Stimulated activated naive CD8-positive, alpha-beta T cell treated with anti-CD3 and anti-CD28 coated beads, Interleukin-15, amount 100 ng/mL, for 72 hours (primary cell): ENCODE measurements around the gene MRAP2.
"Not testable (repeated sequence)": the region's sequence is repeated elsewhere in the genome, so short reads cannot be mapped to it uniquely, and the experiment has no call there.

Source experiments
- ATAC-seq: fragments of 150-1000 bp; cut with Tn5 transposase; 2 replicates; pipeline ENCODE4 v1.10.0; 2021; ENCODE audit warnings: mild to moderate bottlenecking, moderate library complexity
- DNase-seq, 2 donors: peaks; one replicate each; pipeline ENCODE4 v3.0.0; 2021 to 2022
- H3K27ac Mint-ChIP-seq, 2 donors: one replicate each; pipeline ENCODE4 v1.8.0; 2022; ENCODE audit warnings: mild to moderate bottlenecking in 2 of 2, mixed read lengths in 2 of 2, moderate library complexity in 2 of 2
- H3K27me3 Mint-ChIP-seq: one replicate; pipeline ENCODE4 v1.8.0; 2022; ENCODE audit warnings: mixed read lengths
- H3K4me1 Mint-ChIP-seq: one replicate; pipeline ENCODE4 v1.8.0; 2022; ENCODE audit warnings: mild to moderate bottlenecking, mixed read lengths
- H3K4me3 Mint-ChIP-seq, 2 donors: one replicate each; pipeline ENCODE4 v1.8.0; 2022; ENCODE audit warnings: mild to moderate bottlenecking in 2 of 2, mixed read lengths in 2 of 2, moderate library complexity in 1 of 2
- H3K9me3 Mint-ChIP-seq, 2 donors: one replicate each; pipeline ENCODE4 v1.8.0; 2022; ENCODE audit warnings: mixed read lengths in 2 of 2

The MRAP2 gene

DNA sequence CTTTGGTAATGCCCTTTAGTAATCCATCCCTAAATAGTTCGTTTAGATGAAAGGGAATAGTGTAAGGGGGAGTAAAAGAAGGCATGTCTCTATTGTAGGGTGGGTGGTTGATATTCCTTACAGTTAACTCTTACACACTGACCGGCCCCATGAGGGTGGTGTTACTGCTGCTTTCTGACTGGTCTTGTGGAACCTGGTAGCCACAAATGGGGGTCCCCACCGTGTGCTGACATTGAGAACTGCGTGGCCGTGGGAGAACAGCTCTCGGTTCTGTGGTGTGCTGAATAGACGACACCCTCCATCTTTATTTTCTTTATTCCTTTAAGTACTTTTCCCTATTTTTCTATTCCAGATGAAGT is 19.3 kb downstream of the MRAP2 start:
- no peaks in the 10 kb centered on the region for H3K4me1 Mint-ChIP-seq
- no peaks in the 10 kb centered on the region for H3K9me3 Mint-ChIP-seq

DNA sequence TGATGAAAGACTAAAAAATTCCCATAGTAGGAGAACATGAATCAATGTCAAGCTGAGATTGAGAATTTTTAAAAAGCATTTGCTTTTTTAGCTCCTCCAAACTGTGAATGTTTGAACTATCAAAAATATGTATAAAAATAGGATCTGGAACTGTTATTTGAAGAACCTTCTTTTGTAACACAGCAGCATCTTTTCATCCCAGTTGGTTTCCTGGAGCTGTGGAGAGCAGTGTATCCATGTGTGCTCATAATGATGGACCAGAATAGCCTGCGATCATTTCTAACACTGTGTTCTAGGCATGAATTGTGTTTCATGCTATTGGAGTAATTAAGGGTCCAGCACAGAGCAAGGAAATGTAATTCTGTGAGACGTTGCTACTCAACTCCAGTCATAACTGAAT is 22.1 kb downstream of the MRAP2 start:
- no peak for DNase-seq
- no peak for ATAC-seq
- Mint-ChIP-seq H3K4me3 (no peak overlapping the region), H3K9me3 (no peaks in the 10 kb centered on the region), H3K4me1 (no peaks in the 10 kb centered on the region), H3K27ac (no peak overlapping the region), H3K27me3 (peaks cover 17% of the 10 kb centered on the region)

More for the DNA sequence above, 19.3 kb downstream of the MRAP2 start:
- H3K27ac Mint-ChIP-seq: no peak overlapping the region
- no peak overlapping the region for H3K4me3 Mint-ChIP-seq
- DNase-seq: no peak
- ATAC-seq: no peak
- H3K27me3 Mint-ChIP-seq: peaks cover 21% of the 10 kb centered on the region

DNA sequence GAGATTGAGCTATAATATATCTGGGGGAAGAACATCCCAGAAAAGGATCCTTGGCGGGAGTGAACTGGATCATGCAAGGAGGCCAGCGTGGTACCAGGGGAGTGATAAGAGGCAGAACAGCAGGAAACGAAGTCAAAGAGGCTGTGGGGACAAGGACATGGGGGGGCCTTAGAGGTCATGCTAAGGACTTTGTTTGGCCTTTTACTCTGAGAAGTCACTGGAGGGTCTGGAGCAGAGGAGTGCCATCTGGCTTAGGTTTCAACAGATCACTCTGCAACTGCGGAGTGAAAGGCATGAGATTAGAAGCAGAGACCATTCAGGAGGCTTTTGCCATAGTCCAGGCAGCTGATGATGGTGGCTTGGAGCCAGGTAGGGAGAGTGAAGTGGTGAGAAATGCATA is 24.3 kb downstream of the MRAP2 start:
- no peak overlapping the region for H3K4me3 Mint-ChIP-seq
- peaks cover 9% of the 10 kb centered on the region for H3K27me3 Mint-ChIP-seq
- H3K4me1 Mint-ChIP-seq: no peaks in the 10 kb centered on the region
- ATAC-seq (no peak), DNase-seq (no peak)
- H3K9me3 Mint-ChIP-seq: no peaks in the 10 kb centered on the region
- no peak overlapping the region for H3K27ac Mint-ChIP-seq

DNA sequence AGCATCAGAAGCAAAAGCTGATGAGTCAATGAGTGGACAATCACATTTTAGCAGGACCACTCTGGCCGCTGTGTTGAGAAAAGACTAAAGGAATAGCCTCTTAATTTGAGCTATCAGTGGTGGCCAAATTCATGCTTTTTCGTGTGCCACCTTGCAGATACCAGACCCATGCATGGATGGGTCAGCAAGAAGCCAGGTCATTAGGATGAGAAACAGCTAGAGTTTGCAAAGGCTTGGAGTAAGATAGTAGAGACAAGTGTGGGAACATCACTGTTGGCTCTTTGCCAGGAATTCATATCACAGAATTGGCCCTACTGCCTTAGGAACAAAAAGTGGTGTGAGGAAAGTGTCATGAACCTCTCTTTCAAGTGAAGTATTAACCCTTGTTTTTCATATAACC is 25.5 kb downstream of the MRAP2 start:
- Mint-ChIP-seq H3K27me3 (peaks cover 9% of the 10 kb centered on the region), H3K4me3 (no peak overlapping the region), H3K4me1 (no peaks in the 10 kb centered on the region), H3K9me3 (no peaks in the 10 kb centered on the region), H3K27ac (no peak overlapping the region)
- no peak for DNase-seq
- no peak for ATAC-seq

DNA sequence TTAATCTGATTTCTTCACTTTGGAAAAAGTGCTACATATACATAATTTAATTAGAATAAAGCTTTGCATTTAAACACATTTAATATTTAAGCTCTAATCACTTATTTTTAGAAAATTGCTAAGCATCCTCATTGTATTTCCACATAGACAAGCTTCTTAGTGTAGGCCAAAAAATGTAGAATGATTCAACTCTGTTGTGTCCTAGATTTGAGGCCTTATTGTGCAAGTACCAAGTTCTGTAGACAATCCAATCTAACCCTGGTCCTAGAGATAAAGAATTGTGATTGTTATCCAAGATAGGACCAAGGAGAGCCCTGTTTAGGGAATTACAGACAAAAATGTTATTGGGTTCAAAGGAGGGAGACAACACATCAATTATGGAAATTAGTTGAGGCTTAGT is 27.6 kb downstream of the MRAP2 start:
- no peak overlapping the region for H3K4me3 Mint-ChIP-seq
- no peak for DNase-seq
- no peak for ATAC-seq
- no peaks in the 10 kb centered on the region for H3K9me3 Mint-ChIP-seq
- H3K4me1 Mint-ChIP-seq: no peaks in the 10 kb centered on the region
- peaks cover 9% of the 10 kb centered on the region for H3K27me3 Mint-ChIP-seq
- no peak overlapping the region for H3K27ac Mint-ChIP-seq

DNA sequence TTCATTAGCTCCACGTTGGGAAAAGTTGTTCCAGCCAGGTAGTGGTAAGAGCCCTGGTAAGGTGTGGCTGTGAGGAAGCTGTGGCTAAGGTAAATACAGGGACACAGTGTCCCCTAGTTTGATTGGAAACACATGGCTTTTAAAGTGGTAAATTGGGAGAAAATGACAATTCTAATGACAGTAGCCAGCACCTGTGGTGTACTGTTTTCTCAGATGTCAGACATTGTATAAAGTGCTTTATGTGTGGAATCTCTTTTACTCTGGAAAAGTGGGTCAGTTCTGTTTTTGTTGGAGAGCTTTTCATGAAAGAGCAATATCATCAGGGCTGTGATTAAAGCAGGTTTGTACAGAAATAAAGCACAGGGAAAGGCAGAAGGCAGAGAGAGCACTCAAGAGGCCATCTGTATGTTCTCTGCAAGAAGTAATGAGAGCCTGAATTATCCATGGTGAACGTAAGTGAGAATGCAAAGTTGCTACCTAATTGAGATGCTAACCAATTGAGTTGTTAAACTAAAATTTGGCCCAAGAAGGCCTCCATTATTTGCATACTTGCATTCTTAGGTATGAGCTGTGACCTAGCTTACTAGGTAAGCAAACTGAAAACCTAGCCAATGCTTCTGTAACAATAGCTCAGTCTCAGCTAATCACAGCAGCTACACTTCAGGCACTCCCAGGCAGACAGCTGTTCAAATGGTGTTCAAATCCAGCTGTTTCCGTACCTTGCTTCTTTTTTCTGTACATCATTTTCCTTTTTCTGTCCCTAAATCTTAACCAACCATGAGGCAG is 28.2 kb downstream of the MRAP2 start:
- no peaks in the 10 kb centered on the region for H3K9me3 Mint-ChIP-seq
- peaks cover 9% of the 10 kb centered on the region for H3K27me3 Mint-ChIP-seq
- no peak overlapping the region for H3K4me3 Mint-ChIP-seq
- H3K27ac Mint-ChIP-seq: no peak overlapping the region
- DNase-seq: no peak
- no peaks in the 10 kb centered on the region for H3K4me1 Mint-ChIP-seq
- no peak for ATAC-seq

DNA sequence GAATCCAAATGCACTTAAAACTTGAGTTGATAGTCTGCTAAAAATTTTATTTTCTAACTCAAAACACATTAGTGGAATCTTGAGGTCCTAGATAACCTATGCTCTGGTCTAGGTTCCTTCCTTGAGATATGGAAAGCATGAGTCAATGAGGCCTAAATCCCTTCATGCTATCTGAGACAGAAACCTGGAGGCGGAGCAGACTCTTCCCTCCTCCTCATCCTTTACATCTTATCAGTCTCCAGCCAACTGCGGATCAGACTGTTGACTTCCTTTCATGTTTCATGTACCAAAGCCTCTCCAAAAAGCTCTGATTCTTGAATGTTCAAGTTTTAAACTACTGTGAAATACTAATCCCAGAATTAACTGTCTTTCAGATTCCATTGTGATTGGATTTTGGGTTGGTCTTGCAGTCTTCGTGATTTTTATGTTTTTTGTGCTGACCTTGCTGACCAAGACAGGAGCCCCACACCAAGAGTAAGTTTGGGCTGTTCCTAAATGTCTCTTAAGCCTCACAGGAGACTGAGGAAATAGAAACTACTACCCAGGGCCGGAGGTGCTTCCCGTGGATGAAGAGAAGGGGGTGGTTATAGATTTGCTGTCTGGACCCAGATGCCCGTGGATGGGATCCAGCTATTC is 29.1 kb downstream of the MRAP2 start:
- H3K4me3 Mint-ChIP-seq: no peak overlapping the region
- H3K4me1 Mint-ChIP-seq: no peaks in the 10 kb centered on the region
- H3K27ac Mint-ChIP-seq: no peak overlapping the region
- no peak for ATAC-seq
- no peak for DNase-seq
- H3K27me3 Mint-ChIP-seq: peaks cover 9% of the 10 kb centered on the region
- H3K9me3 Mint-ChIP-seq: no peaks in the 10 kb centered on the region

DNA sequence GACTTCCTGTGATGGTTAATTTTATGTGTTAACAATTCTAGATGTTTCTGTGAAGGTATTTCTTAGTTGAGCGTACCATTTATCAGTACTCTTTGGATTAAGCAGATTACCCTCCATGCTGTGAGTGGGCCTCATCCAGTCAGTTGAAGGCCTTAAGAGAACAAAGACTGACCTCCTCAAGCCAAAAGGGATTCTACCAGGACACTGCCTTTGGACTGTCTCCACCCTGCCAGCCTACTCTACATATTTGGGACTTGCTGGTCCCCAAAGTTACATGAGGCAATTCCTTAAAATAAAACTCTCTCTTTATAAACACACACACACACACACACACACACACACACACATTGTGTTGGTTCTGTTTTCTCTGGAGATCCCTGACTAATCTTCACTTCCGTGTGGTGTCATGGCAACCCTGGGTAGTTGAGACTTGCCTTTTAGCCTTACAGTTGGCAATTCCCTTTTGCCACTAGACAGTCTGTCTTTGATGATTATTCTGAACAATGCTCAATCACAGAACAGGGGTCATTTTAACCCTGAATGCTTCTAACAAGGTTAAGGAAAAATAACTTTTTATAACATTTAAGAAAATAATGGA is 32.2 kb downstream of the MRAP2 start:
- ATAC-seq: no peak
- Mint-ChIP-seq H3K4me1 (no peaks in the 10 kb centered on the region), H3K4me3 (no peak overlapping the region), H3K9me3 (peaks cover 0 to 1% of the 10 kb centered on the region in 2 donors), H3K27me3 (no peaks in the 10 kb centered on the region), H3K27ac (no peak overlapping the region)
- no peak for DNase-seq

DNA sequence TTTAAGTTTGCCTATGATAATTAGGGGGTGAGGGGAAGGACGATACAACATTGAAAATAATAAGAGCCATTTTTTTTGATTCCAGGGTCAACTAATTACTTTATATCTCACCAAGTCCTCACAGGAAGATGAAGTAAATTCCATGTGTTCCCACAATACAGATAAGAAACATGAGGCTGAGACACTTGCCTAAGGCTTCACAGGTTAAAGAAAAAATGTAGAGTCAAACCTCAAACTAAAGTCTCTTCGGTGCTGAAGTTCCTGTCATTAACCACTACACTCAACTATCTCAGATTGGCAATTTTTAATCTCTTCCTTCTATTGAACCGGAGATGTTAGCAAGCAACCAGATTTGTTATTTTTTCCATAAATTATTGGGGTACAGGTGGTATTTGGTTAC is 33.0 kb downstream of the MRAP2 start:
- Mint-ChIP-seq H3K4me3 (no peak overlapping the region), H3K4me1 (no peaks in the 10 kb centered on the region)
- no peak for ATAC-seq

DNA sequence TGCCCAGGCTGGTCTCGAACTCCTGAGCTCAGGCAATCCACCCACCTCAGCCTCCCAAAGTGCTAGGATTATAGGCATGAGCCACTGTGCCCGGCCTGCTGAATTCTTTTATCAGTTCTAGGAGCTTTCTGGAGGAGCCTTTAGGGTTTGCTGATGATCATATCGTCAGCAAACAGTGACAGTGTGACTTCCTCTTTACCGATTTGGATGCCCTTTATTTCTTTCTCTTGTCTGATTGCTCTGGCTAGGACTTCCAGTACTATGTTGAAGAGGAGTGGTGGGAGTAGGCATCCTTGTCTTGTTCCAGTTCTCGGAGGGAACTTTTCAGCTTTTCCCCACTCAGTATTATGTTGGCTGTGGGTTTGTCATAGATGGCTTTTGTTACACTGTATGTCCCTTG is 35.3 kb downstream of the MRAP2 start:
- H3K4me1 Mint-ChIP-seq, H3K4me3 Mint-ChIP-seq, H3K27me3 Mint-ChIP-seq, DNase-seq, ATAC-seq, H3K27ac Mint-ChIP-seq: not testable (repeated sequence)
- H3K9me3 Mint-ChIP-seq: peaks cover 5 to 18% of the 10 kb centered on the region in 2 donors

More for the DNA sequence above, 33.0 kb downstream of the MRAP2 start:
- H3K9me3 Mint-ChIP-seq: peaks cover under 1 to 8% of the 10 kb centered on the region in 2 donors
- no peaks in the 10 kb centered on the region for H3K27me3 Mint-ChIP-seq
- H3K27ac Mint-ChIP-seq: no peak overlapping the region
- no peak for DNase-seq

DNA sequence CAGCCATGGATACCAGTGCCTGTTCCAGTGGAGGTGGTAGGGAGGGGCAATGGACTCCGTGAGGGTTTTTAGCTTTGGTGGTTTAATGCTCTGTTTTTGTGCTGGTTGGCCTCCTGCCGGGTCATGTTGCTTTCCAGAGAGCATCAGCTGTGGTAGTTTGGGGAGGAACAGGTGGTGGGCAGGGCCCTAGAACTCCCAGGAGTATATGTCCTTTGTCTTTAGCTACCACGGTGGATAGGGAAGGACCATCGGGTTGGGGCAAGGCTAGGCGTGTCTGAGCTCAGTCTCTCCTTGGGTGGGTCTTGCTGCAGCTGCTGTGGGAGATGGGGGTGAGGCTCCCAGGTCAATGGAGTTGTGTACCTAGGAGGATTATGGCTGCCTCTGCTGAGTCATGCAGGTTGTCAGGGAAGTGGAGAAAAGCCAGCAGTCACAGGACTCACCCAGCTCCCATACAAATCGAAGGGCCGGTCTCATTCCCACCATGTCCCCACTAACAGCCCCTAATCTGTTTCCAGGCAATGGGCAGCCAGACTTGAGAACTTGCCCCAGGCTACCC is 38.9 kb downstream of the MRAP2 start:
- Mint-ChIP-seq H3K27me3 (no peaks in the 10 kb centered on the region), H3K9me3 (peaks cover 5 to 18% of the 10 kb centered on the region in 2 donors), H3K4me1 (no peaks in the 10 kb centered on the region), H3K27ac (no peak overlapping the region), H3K4me3 (no peak overlapping the region)
- no peak for ATAC-seq
- no peak for DNase-seq

DNA sequence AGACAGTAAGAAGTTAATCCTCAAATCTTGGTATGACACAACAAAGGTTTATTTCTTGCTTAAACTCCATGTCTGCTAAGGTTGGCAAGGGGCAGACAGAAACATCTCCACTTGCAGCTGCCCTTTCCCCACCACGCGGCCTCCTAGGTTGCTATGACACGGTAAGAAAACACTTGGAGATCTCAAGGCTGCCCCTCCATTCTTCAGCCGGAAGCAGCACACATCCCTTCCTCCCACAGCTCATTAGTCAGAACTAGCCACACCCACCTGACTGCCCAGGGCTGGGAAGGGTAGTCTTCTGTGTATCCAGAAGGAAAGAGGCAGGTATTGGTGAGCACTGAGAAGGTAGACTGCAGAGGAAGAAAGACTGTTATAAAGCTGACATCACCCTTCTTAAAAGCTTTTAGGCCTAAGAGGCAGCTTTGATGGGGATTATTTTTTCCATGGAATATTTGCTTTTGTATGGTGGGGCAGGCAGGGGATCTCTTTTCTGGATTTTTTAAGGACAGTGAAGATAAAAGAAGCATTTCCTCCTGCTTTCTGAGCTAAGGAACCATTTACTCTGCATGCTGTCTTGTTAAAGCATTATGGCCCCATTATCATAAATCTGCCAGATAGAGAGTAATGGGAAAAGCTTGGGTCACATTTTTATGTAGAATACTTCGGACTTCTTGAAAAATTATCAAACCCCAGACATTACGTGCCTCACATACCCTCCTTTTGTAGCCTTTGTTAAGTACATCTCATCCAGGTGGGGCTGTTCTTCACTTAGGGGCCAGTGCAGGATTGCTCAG is 41.6 kb downstream of the MRAP2 start:
- H3K4me3 Mint-ChIP-seq: no peak overlapping the region
- peaks cover 5 to 18% of the 10 kb centered on the region in 2 donors for H3K9me3 Mint-ChIP-seq
- H3K4me1 Mint-ChIP-seq: no peaks in the 10 kb centered on the region
- ATAC-seq (no peak), DNase-seq (no peak)
- H3K27me3 Mint-ChIP-seq: no peaks in the 10 kb centered on the region
- no peak overlapping the region for H3K27ac Mint-ChIP-seq

DNA sequence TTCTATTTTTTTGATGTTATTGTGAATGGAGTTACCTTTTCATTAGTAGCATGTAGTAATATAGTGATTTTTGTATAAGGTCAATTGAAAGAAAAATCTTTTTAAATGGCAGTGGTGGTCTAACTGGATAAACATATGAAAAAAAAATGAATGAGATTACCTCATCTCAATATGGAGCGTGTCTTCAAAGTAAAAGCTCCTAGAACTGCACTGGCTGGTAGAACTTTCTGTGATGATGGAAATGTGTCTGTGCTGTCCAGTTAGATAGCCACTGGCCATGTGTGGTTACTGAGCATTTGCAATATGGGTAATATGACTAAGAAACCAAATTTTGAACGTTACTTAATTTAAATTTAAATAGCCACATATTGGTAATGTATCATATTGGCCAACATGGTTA is 44.1 kb downstream of the MRAP2 start:
- no peak overlapping the region for H3K27ac Mint-ChIP-seq
- DNase-seq (no peak), ATAC-seq (no peak)
- peaks cover 11% of the 10 kb centered on the region for H3K27me3 Mint-ChIP-seq
- no peak overlapping the region for H3K4me3 Mint-ChIP-seq
- no peaks in the 10 kb centered on the region for H3K4me1 Mint-ChIP-seq
- H3K9me3 Mint-ChIP-seq: peaks cover 0 to 8% of the 10 kb centered on the region in 2 donors

DNA sequence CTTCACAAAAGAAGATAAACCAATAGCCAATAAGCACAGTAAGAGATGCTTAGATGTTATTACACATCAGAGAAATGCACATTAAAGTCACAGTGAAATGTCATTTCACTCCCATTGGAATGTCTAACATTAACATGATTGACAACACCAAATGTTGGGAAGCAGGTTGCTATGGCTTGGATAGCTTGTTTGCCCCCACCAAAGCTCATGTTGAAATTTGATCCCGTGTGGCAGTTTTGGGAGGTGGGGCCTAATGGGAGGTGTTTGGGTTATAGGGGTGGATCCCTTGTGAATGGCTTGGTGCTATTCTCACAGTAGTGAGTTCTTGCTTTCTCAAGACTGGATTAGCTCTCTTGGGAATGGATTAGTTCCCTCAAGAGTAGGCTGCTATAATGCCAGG is 44.8 kb downstream of the MRAP2 start:
- no peak for ATAC-seq
- Mint-ChIP-seq H3K27ac (no peak overlapping the region), H3K4me3 (no peak overlapping the region), H3K4me1 (no peaks in the 10 kb centered on the region), H3K9me3 (peaks cover 0 to 2% of the 10 kb centered on the region in 2 donors), H3K27me3 (peaks cover 16% of the 10 kb centered on the region)
- no peak for DNase-seq

DNA sequence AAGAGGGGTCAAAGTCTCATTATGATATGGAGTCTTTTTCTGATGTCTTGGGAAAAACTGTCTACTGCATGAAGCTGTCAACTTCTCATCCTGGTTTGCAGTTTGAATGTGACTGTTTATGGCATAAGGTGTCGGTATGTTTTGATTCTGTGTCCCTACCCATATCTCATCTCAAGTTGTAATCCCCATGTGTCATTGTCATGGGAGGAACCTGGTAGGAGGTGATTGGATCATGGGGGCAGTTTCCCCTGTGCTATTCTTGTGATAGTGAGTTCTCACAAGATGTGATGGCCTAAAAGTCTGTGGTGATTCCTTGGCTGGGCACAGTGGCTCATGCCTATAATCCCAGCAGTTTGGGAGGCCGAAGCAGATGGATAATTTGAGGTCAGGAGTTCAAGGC is 47.6 kb downstream of the MRAP2 start:
- H3K4me1 Mint-ChIP-seq: no peaks in the 10 kb centered on the region

More for the DNA sequence above, 47.6 kb downstream of the MRAP2 start:
- Mint-ChIP-seq H3K4me3 (no peak overlapping the region), H3K27me3 (peaks cover 16% of the 10 kb centered on the region), H3K27ac (no peak overlapping the region), H3K9me3 (no peaks in the 10 kb centered on the region)
- DNase-seq (no peak), ATAC-seq (no peak)
